NCI-H1092 (cell line): ENCODE results near the gene NOL6.
"Not testable (repeated sequence)": the region's sequence is repeated elsewhere in the genome, so short reads cannot be mapped to it uniquely, and the experiment has no call there.

ENCODE experiments used
- DNase-seq: peaks from one replicate; lab custom pipeline; 2025; lab: John Stamatoyannopoulos, UW

Gene NOL6

GRCh38 chr9:33473643-33474352, at the start of gene NOL6:
NOL6 (minus strand) TSS chr9:33473924; CDS start chr9:33473842, 82 bp downstream.
- peak; percentile 100 for DNase-seq

- DNase-seq: not testable (repeated sequence)
These were observed 48.1 kb upstream of the NOL6 start for GRCh38 chr9:33521861-33522260.

- DNase-seq: not testable (repeated sequence)
These were observed 44.3 kb upstream of the NOL6 start for GRCh38 chr9:33517934-33518577.

GRCh38 chr9:33517373-33517772, 43.6 kb upstream of the NOL6 start:
- DNase-seq: no peak

GRCh38 chr9:33516397-33516796, 42.7 kb upstream of the NOL6 start:
- DNase-seq: not testable (repeated sequence)

GRCh38 chr9:33515342-33515995, 41.7 kb upstream of the NOL6 start:
- not testable (repeated sequence) for DNase-seq

GRCh38 chr9:33512535-33512934, 38.8 kb upstream of the NOL6 start:
- DNase-seq: not testable (repeated sequence)

- DNase-seq: not testable (repeated sequence)
These were observed 37.4 kb upstream of the NOL6 start for GRCh38 chr9:33511184-33511517.

GRCh38 chr9:33510262-33511183, 36.8 kb upstream of the NOL6 start:
- peak; percentile 54 for DNase-seq

- DNase-seq: no peak
These were observed 33.1 kb upstream of the NOL6 start for GRCh38 chr9:33506626-33507370.

GRCh38 chr9:33498387-33498786, 24.7 kb upstream of the NOL6 start:
- DNase-seq: no peak

GRCh38 chr9:33493819-33494218, 20.1 kb upstream of the NOL6 start:
- not testable (repeated sequence) for DNase-seq

GRCh38 chr9:33489066-33489465, 15.3 kb upstream of the NOL6 start:
- no peak for DNase-seq

GRCh38 chr9:33485312-33485711, 11.6 kb upstream of the NOL6 start:
- DNase-seq: not testable (repeated sequence)

GRCh38 chr9:33480976-33481375, 7.3 kb upstream of the NOL6 start:
- DNase-seq: no peak

- DNase-seq: no peak
These were observed 6.4 kb upstream of the NOL6 start for GRCh38 chr9:33480106-33480505.

- no peak for DNase-seq
These were observed 2.8 kb upstream of the NOL6 start for GRCh38 chr9:33476503-33476902.

- DNase-seq: no peak
These were observed 1.6 kb upstream of the NOL6 start for GRCh38 chr9:33475357-33475756.

GRCh38 chr9:33472881-33473615, 676 bp downstream of the NOL6 start:
- DNase-seq: no peak

- no peak for DNase-seq
These were observed 1.4 kb downstream of the NOL6 start for GRCh38 chr9:33472171-33472880.
